GM18505 (cell line): Measurements from ENCODE around the gene EDN2.

Source experiments
- ATAC-seq: cut with Tn5 transposase; IDR thresholded peaks from one replicate; pipeline ENCODE4 v1.9.1; 2021; ENCODE audit not compliant: unreplicated experiment
- POLR2A ChIP-seq: IDR thresholded peaks from 4 replicates; pipeline ENCODE4 v1.6.1; 2011; ENCODE audit warnings: borderline replicate concordance; ENCODE audit not compliant: insufficient read depth, insufficient read length; ENCODE audit errors: extremely low read depth

EDN2 gene

DNA sequence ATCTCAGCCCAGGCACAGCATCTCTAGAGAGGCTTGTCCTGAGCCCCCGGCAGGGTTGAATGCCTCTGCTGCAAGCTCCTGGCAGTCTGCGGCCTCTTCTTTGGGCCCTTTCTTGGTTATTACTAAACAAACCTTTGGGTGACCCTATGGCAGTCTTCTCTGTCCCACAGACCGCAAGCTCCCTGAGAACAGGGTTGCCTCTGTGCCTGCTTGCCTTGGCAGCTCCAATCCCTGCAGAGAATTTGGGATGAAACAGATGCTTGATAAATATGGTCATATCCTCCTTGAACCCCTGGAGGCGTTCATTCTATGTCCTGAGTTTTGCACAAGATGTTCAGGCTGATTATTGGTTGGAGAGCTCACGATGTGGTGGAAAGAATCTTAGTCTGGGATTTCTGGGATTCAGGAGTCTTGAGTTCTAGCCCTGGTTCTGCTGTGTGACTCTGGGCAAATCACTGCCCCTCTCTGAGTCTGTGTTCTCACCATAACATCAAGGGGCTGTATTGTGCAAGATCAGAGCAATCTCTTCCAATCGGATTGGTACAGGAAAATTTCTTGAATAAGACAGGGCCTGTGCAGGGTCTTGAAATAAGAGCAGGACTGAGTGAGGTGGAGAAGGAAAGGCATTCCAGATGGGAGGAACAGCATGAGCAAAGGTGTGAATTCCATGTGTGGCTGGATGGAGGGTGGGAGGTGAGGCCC, 49.6 kb downstream of the EDN2 start:
- no peak for ATAC-seq
- no peak for TF ChIP-seq POLR2A

DNA sequence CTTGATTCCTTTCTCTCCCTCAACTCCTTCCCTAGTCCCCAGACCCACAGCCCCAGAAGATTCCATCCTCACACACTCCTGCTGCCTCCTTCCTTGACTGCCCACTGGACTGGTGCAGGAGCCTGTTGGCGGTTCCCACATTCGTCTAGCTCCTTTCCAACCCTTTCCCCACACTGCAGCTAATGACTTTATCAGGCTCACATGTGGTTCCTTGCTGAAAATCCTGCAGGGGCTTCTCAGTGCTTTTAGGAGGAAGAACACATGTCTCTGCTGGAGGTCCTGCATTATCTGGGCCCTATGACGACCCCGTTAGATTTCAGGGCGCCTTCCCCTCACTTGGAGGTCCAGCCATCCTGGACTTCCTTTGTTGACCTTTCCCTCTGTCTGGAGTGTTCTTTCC, 50.2 kb downstream of the EDN2 start:
- ATAC-seq = no peak
- TF ChIP-seq POLR2A = no peak

DNA sequence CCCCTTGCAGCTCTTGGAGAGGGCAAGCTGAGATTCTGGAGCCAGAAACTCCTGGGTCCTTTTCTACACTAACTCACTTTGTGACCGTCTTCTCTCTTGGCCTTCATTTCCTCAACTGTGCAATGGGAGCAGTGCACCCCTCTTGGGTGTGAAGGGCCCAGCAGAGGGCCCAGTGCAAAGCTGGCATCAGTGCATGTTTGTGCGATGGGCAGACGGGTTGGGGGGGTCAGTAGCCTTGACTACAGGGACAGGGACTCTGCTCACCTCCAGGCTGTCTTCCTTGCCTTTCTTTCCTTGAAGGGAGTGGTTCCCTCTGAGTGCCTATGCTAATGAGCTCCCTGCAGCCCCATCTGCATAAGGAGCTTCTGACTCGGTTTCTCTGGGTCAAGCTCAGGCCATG, 51.0 kb downstream of the EDN2 start:
- TF ChIP-seq POLR2A = no peak
- ATAC-seq = no peak

DNA sequence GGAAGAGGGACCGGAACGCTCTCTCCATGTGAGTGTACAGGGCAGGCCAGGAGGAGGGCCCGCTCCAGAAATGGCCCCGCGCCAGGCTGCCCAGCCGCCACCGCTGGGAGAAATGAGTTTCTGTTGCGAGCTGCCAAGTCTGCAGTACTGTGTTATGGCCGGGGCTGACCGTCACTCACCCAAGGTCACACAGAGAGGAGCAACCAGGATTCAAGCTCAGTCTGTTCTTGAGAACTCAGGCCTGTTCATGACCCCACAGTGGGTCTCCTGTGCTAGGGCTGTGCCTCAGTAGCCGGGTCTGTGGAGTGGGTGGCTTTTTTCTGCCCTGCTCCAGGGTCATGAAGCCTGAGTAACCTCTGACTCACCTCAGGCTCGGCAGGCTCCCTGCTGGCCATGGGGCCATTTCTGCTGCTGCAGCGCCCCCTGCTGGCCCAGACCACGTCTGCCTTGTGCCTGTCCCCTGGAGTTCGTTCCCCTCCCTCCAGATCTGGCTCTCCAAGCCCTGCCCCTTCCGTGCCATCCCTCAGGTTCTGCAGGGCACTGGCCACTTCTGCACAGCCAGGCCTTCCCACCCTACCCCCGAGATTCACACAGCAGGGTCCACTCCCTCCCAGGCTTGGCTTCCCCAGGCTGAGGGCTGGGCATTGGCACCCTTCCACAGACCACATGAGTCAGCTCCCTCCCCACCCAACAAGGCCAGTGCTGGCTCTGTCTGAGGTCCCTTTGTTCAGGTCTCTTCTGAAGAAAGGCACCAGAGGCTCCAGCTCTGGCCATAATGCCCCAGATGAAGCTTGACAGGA, 51.8 kb downstream of the EDN2 start:
- no peak for ATAC-seq
- TF ChIP-seq POLR2A = no peak

DNA sequence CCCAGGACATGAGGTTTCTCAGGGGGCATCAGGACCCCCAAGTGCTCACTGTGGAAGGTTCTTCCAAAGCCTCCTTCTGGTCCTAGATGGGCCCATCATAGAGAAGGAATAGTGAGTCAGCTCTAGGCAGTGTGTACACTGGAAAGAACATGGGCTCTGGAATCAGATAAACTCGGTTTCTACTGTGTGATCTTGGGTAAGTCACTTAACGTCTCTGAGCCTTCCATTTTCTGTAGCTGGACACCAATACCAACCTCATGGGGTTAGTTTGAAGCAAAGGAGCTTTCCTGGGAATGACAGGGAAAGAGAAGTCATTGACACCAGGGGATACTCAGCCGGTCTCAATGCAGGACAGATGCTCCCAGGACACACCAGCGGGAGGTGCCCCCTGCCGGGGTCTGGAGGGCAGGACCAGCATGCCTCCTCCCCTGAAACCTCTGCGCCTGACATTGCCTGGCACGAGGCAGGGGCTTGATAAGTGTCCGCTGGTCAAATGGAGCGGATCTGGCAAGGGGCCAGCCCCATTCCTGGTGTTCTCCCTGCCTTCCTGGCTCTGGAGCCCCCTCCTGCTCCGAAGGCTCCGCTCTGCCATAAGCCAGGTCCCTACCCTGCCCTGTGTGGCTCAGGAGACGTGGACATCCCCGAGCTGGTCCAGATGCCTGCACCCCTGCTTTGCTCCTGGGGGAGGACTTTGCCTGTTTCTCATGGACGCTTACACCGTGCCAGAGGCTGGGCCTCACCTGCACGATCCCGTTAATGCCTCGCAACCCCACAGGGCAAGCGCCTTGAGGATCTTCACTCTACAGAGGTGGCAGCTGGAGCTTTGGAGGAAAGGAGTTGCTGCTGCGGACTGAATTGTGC, 52.8 kb downstream of the EDN2 start:
- ATAC-seq = no peak

DNA sequence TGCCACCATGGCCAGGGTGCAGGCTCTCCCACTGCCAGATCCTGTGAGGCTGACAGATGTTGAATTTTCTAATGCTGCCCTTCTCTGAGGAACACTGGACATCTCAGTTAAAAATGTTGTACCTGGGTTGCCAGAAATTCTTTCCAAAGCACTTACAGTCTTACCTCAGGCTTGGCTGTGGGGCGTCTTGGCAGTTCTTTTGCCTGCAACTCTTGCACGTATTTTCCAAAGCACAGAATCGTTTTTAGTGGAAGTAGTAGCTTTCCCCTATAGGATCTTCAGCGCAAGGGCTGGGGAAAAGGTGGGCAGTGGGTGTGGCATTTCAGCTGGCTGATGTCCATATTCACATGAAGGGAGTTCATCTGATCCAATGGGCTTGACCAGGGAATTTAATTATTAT, 53.9 kb downstream of the EDN2 start:
- TF ChIP-seq POLR2A = no peak
- no peak for ATAC-seq

More for the DNA sequence above, 52.8 kb downstream of the EDN2 start:
- no peak for TF ChIP-seq POLR2A

DNA sequence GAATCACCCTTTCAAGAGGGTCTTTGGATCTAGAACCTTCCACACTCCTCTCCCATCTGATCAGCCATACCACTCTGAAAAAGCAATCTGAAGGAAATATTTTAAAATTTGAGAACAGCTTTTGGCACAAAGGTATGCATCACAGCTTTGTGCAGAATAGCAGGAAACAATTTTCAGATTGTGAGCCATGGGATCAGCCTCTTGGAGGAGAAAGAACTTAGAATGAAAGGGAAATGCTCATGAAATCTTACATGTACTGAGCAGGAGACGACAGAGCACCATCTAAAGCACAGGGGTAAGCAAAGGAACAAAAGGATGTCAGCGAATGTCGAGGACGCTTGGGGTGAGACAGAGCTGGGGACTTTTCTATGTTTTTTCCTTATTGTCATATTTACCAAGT, 54.4 kb downstream of the EDN2 start:
- no peak for ATAC-seq
- TF ChIP-seq POLR2A = no peak

DNA sequence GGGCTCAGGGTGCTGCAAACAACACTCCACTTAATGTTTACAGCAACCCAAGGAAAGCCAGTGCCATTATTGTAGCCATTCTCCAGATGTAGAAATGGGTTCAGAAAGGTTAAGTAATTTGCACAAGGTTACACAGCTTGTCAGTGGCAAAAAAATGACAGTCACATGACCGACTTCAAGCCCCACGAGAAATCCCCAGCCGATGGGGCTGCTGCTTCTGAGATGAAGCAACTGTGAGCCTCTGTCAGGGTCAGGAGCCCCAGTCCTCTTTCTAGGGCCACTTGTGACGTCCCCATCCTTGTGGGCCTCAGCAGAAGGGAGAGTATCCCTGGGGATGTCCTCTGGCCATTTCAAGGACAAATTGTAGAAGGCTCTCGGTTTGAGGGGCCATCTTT, 54.8 kb downstream of the EDN2 start:
- TF ChIP-seq POLR2A = no peak
- no peak for ATAC-seq
